Measurements from ENCODE around the gene CASP4. TPM values are rescaled to one million over a fixed set of nuclear protein-coding genes. Genes with fewer than 3 reads are reported as not detected.

The CASP4 gene
- total RNA-seq, 2 experiments from 2014 or later: 46.1 to 56.0 TPM

- POLR2A ChIA-PET: no interaction called here
Measured at GRCh38 chr11:104897891-104898684, 70.3 kb downstream of the CASP4 start, which contains the start of gene CASP12. CASP12 (minus strand) TSS chr11:104898460.

GRCh38 chr11:104895634-104896033 is 72.7 kb downstream of the CASP4 start:
- POLR2A ChIA-PET: no interaction called here
- CTCF ChIA-PET: no interaction called here

More at GRCh38 chr11:104897891-104898684, 70.3 kb downstream of the CASP4 start, which contains the start of gene CASP12:
- CTCF ChIA-PET: interaction anchor here (0.6 kb wide), 1 partner anchor 398 kb away, joined by 4 read pairs; no protein-coding TSS in a partner anchor

- CTCF ChIA-PET: no interaction called here
Measured at GRCh38 chr11:104893876-104894275, 74.5 kb downstream of the CASP4 start.

More at GRCh38 chr11:104893876-104894275, 74.5 kb downstream of the CASP4 start:
- POLR2A ChIA-PET: no interaction called here

Other genes starting within 250 kb of the CASP4 start
- not detected for gene CASP12, start 70.1 kb downstream of the CASP4 start, total RNA-seq
- gene CASP5, start 54.6 kb upstream of the CASP4 start, total RNA-seq: not detected
- gene CASP1, start 66.6 kb upstream of the CASP4 start, total RNA-seq: 10 to 100 TPM; 26.5 to 30.3 TPM
- gene CARD16, start 76.8 kb upstream of the CASP4 start, total RNA-seq: 1 to 10 TPM; 5.9 to 9.2 TPM
- not detected for gene CARD18, start 171.2 kb upstream of the CASP4 start, total RNA-seq